RPMI8226 (cell line): Measurements from ENCODE around the gene SNX13.

ENCODE experiments used
- DNase-seq: peaks from one replicate; pipeline ENCODE4 v3.0.0-alpha.2; 2015

The SNX13 gene

GRCh38 chr7:17940302-17940883, at the start of gene SNX13:
Gene SNX13, minus strand, starts transcription at chr7:17940494. Its CDS starts 199 bp downstream, at chr7:17940295.
- peak; percentile 96 for DNase-seq

GRCh38 chr7:17989546-17989945, 49.3 kb upstream of the SNX13 start:
- DNase-seq: no peak

GRCh38 chr7:17988858-17989257, 48.6 kb upstream of the SNX13 start:
- DNase-seq: no peak

GRCh38 chr7:17988141-17988540, 47.8 kb upstream of the SNX13 start:
- DNase-seq: no peak

GRCh38 chr7:17986851-17987250, 46.6 kb upstream of the SNX13 start:
- DNase-seq: no peak

GRCh38 chr7:17985473-17986239, 45.4 kb upstream of the SNX13 start:
- no peak for DNase-seq

GRCh38 chr7:17984288-17984687, 44.0 kb upstream of the SNX13 start:
- DNase-seq: no peak

- DNase-seq: no peak
Measured at GRCh38 chr7:17983221-17984062, 43.1 kb upstream of the SNX13 start.

GRCh38 chr7:17976952-17977351, 36.7 kb upstream of the SNX13 start:
- no peak for DNase-seq

- DNase-seq: no peak
Measured at GRCh38 chr7:17971411-17971810, 31.1 kb upstream of the SNX13 start.

GRCh38 chr7:17968791-17969715, 28.8 kb upstream of the SNX13 start:
- no peak for DNase-seq

- DNase-seq: no peak
Measured at GRCh38 chr7:17966706-17967105, 26.4 kb upstream of the SNX13 start.

GRCh38 chr7:17965603-17966002, 25.3 kb upstream of the SNX13 start:
- no peak for DNase-seq

GRCh38 chr7:17963281-17963680, 23.0 kb upstream of the SNX13 start:
- no peak for DNase-seq

GRCh38 chr7:17962652-17963051, 22.4 kb upstream of the SNX13 start:
- no peak for DNase-seq

- no peak for DNase-seq
Measured at GRCh38 chr7:17957871-17958270, 17.6 kb upstream of the SNX13 start.

- DNase-seq: peak; percentile 57
Measured at GRCh38 chr7:17952387-17952786, 12.1 kb upstream of the SNX13 start.

GRCh38 chr7:17951742-17952254, 11.5 kb upstream of the SNX13 start:
- no peak for DNase-seq

- DNase-seq: no peak
Measured at GRCh38 chr7:17948526-17949238, 8.4 kb upstream of the SNX13 start.

- peak; percentile 55 for DNase-seq
Measured at GRCh38 chr7:17947620-17948019, 7.3 kb upstream of the SNX13 start.

- peak; percentile 60 for DNase-seq
Measured at GRCh38 chr7:17946591-17946990, 6.3 kb upstream of the SNX13 start.

GRCh38 chr7:17944720-17945119, 4.4 kb upstream of the SNX13 start:
- DNase-seq: no peak
